ENCODE data around the gene CERKL. TPM values are rescaled to one million over a fixed set of nuclear protein-coding genes. Genes with fewer than 3 reads are reported as not detected.

The CERKL gene
- total and polyA plus RNA-seq, 2 of the 13 experiments (the other 11 are each of a cell fraction or from before 2014, with no cell fraction given): not detected

DNA sequence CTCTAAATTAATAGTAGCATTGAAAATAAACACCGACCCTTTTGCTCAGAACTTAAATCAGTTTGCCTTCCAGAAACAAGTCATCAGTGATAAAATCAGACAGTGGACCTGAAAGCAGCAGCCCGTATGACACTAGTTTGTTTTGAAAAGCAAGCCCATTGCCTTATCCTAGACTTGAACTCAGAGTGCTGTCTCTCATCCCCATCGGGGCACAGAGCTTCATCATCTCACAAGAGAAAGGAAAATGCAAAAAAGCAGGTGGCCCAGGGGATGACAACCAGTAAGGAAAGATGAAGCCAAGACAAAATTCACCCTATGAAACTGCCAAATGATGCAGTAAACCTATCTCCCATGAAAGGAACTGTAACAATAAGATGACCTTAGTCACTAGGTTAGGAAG is 71.2 kb downstream of the CERKL start:
- H3K4me1 ChIP-seq (ENCODE audit: insufficient read depth, low read length): peaks cover 8% of the 10 kb centered on the region; the same call in 1 of the 2 replicates
- no peaks in the 10 kb centered on the region for H3K36me3 ChIP-seq (replicated peaks in 1 of 2; ENCODE audit: control insufficient read depth in 1 of 2, insufficient read depth in 2 of 2, low read length in 2 of 2)
- DNase-seq (ENCODE audit: low spot score): no peak
- 22% methylated on average over 3 of the region's 3 CpGs for WGBS (ENCODE audit: low lambda C conversion rate)
- no peaks in the 10 kb centered on the region for H3K79me2 ChIP-seq (ENCODE audit: insufficient read depth, low read length)
- in situ Hi-C loops (cut with HindIII; ENCODE audit: extremely low pct_ligation_motif_present, low pct_unique_long_range_greater_than_20kb): no loop called here
- no peak for ATAC-seq
- CTCF ChIA-PET (ENCODE audit: low intra/inter-chr PET ratio, low total read pairs): no interaction called here
- no peak overlapping the region for H3K27ac ChIP-seq (ENCODE audit: extremely low read length, insufficient read depth, low read length)
- H3K4me2 ChIP-seq (ENCODE audit: low read depth, low read length): no peak overlapping the region
- POLR2A ChIA-PET: no interaction called here
- no peaks in the 10 kb centered on the region for H4K20me1 ChIP-seq (ENCODE audit: insufficient read depth, low read length)
- H3K9me3 ChIP-seq (ENCODE audit: low read length): no peaks in the 10 kb centered on the region
- TF ChIP-seq ETV5 (CRISPR knock-in tag; IDR thresholded peaks at IDR 0.05; ENCODE audit: borderline replicate concordance) (no peak), PITX1 (CRISPR knock-in tag; IDR thresholded peaks at IDR 0.05) (no peak), ZNF768 (CRISPR knock-in tag; IDR thresholded peaks at IDR 0.05) (no peak), SIX1 (CRISPR knock-in tag; IDR thresholded peaks at IDR 0.05; ENCODE audit: borderline replicate concordance) (no peak), ATAD3A (CRISPR knock-in tag; IDR thresholded peaks at IDR 0.05) (no peak), NFIC (IDR thresholded peaks at IDR 0.05; ENCODE audit: low read length) (no peak), HNRNPH1 (optimal IDR thresholded peaks at IDR 0.05; ENCODE audit: low read depth, low read length) (no peak)
- TF ChIP-seq, protein P1, sequence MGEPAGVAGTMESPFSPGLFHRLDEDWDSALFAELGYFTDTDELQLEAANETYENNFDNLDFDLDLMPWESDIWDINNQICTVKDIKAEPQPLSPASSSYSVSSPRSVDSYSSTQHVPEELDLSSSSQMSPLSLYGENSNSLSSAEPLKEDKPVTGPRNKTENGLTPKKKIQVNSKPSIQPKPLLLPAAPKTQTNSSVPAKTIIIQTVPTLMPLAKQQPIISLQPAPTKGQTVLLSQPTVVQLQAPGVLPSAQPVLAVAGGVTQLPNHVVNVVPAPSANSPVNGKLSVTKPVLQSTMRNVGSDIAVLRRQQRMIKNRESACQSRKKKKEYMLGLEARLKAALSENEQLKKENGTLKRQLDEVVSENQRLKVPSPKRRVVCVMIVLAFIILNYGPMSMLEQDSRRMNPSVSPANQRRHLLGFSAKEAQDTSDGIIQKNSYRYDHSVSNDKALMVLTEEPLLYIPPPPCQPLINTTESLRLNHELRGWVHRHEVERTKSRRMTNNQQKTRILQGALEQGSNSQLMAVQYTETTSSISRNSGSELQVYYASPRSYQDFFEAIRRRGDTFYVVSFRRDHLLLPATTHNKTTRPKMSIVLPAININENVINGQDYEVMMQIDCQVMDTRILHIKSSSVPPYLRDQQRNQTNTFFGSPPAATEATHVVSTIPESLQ (CRISPR knock-in tag; conservative IDR thresholded peaks at IDR 0.05): no peak
- no TSS peak for BruUV-seq (replicated peaks)
- no peaks in the 10 kb centered on the region for H3K27me3 ChIP-seq (ENCODE audit: control insufficient read depth in 1 of 2, insufficient read depth in 2 of 2, low read length in 2 of 2)
- H3K9ac ChIP-seq (ENCODE audit: insufficient read depth, low read depth, low read length): no peak overlapping the region
- intact Hi-C loops (cut with micrococcal nuclease; ENCODE audit: unreplicated experiment): no loop called here
- FAIRE-seq: no peak
- no peak overlapping the region for H3K4me3 ChIP-seq (replicated peaks in 1 of 3; ENCODE audit: insufficient read depth in 1 of 3, low read depth in 2 of 3, low read length in 3 of 3)
- H2AFZ ChIP-seq (ENCODE audit: low read length): no peak overlapping the region

DNA sequence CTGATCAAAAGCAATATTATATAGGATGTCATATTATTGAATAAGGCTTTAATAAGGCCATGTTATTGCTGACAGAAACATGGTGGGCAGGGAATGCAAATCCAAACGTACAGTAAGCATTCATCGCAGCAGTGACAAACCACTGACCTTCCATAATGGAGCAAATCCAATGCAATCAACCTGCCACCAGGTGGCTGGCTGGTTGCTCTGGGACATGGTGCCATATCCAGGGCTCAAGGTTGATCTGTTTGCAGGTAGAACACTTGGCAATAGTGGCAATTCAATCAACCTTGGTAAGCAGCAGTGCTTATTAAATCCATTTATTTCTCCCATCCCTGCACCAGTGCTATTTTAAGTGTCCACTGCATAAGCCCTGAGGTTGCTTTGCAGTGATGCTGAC is 75.4 kb downstream of the CERKL start:
- BruUV-seq (replicated peaks): no TSS peak
- Histone ChIP-seq H3K9ac (ENCODE audit: insufficient read depth, low read depth, low read length) (no peak overlapping the region), H3K9me3 (ENCODE audit: low read length) (no peaks in the 10 kb centered on the region), H3K4me3 (replicated peaks in 1 of 3; ENCODE audit: insufficient read depth in 1 of 3, low read depth in 2 of 3, low read length in 3 of 3) (no peak overlapping the region), H3K27ac (ENCODE audit: extremely low read length, insufficient read depth, low read length) (no peak overlapping the region), H3K4me2 (ENCODE audit: low read depth, low read length) (no peak overlapping the region), H3K4me1 (ENCODE audit: insufficient read depth, low read length) (peaks cover 1% of the 10 kb centered on the region; the same call in 1 of the 2 replicates), H4K20me1 (ENCODE audit: insufficient read depth, low read length) (no peaks in the 10 kb centered on the region), H3K36me3 (replicated peaks in 1 of 2; ENCODE audit: control insufficient read depth in 1 of 2, insufficient read depth in 2 of 2, low read length in 2 of 2) (no peaks in the 10 kb centered on the region), H3K79me2 (ENCODE audit: insufficient read depth, low read length) (no peaks in the 10 kb centered on the region), H2AFZ (ENCODE audit: low read length) (no peak overlapping the region), H3K27me3 (ENCODE audit: control insufficient read depth in 1 of 2, insufficient read depth in 2 of 2, low read length in 2 of 2) (no peaks in the 10 kb centered on the region)
- ChIA-PET POLR2A (no interaction called here), CTCF (ENCODE audit: low intra/inter-chr PET ratio, low total read pairs) (no interaction called here)
- FAIRE-seq (no peak), DNase-seq (ENCODE audit: low spot score) (no peak), ATAC-seq (peak; percentile 74)
- in situ Hi-C loops (cut with HindIII; ENCODE audit: extremely low pct_ligation_motif_present, low pct_unique_long_range_greater_than_20kb) (loop anchor here (5.0 kb wide), 1 partner anchor 136 kb away; no protein-coding TSS in a partner anchor), intact Hi-C loops (cut with micrococcal nuclease; ENCODE audit: unreplicated experiment) (no loop called here)
- WGBS (ENCODE audit: low lambda C conversion rate): 77% methylated on average over 2 of the region's 2 CpGs
- TF ChIP-seq ATF1 (CRISPR knock-in tag; IDR thresholded peaks at IDR 0.05) (no peak), STAG1 (CRISPR knock-in tag; IDR thresholded peaks at IDR 0.05) (peak; percentile 15; the same call in 1 of the 2 replicates), TARDBP (CRISPR knock-in tag; IDR thresholded peaks at IDR 0.05) (no peak)
- TF ChIP-seq, protein P2, sequence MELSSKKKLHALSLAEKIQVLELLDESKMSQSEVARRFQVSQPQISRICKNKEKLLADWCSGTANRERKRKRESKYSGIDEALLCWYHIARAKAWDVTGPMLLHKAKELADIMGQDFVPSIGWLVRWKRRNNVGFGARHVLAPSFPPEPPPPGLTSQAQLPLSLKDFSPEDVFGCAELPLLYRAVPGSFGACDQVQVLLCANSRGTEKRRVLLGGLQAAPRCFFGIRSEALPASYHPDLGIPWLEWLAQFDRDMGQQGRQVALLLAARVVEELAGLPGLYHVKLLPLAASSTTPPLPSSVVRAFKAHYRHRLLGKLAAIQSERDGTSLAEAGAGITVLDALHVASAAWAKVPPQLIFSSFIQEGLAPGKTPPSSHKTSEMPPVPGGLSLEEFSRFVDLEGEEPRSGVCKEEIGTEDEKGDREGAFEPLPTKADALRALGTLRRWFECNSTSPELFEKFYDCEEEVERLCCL (CRISPR knock-in tag; IDR thresholded peaks at IDR 0.05; ENCODE audit: borderline replicate concordance): no peak
- TF ChIP-seq, protein P3, sequence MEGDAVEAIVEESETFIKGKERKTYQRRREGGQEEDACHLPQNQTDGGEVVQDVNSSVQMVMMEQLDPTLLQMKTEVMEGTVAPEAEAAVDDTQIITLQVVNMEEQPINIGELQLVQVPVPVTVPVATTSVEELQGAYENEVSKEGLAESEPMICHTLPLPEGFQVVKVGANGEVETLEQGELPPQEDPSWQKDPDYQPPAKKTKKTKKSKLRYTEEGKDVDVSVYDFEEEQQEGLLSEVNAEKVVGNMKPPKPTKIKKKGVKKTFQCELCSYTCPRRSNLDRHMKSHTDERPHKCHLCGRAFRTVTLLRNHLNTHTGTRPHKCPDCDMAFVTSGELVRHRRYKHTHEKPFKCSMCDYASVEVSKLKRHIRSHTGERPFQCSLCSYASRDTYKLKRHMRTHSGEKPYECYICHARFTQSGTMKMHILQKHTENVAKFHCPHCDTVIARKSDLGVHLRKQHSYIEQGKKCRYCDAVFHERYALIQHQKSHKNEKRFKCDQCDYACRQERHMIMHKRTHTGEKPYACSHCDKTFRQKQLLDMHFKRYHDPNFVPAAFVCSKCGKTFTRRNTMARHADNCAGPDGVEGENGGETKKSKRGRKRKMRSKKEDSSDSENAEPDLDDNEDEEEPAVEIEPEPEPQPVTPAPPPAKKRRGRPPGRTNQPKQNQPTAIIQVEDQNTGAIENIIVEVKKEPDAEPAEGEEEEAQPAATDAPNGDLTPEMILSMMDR (CRISPR knock-in tag; IDR thresholded peaks at IDR 0.05): peak; percentile 41
